HG03196 (cell line): ENCODE measurements around the gene STX10.

Experiments
- ATAC-seq: cut with Tn5 transposase; IDR thresholded peaks from one replicate; pipeline ENCODE4 v1.9.1; 2021; ENCODE audit not compliant: unreplicated experiment

The STX10 gene

DNA sequence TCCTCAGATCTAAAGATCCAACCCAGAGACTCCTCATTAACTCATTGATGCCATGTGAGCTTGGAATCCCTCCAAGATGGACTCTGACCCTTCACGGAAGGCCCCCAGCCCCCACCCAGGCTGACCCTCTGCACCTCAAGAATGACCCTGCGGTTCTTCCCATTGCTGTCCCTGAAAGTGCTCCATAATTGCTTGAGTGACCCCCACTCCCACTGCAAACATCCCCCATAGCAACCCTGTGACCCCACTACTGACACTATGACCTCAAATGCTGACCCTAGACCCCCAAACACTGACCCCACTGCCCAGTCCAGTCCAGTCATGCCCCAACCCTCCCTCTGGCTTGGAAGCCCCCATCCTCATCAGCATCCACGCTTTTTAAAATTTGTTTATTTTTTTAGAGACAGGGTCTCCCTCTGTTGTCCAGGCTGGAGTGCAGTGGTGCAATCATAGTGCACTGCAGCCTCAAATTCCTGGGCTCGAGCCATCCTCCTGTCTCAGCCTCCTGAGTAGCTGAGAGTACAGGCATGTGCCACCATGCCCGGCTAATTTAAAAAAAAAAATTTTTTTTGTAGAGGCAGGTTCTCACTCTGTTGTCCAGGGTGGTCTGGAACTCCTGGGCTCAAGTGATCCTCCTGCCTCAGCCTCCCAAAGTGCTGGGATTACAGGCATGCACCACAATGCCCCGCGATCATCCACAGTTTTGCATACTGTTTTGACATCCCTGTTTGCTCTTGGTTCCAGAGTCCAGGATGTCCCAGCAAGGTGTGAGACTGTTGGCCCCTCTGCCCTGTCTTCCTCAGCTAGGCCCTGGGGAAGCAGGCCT is 48.4 kb downstream of the STX10 start:
- ATAC-seq, result no peak

DNA sequence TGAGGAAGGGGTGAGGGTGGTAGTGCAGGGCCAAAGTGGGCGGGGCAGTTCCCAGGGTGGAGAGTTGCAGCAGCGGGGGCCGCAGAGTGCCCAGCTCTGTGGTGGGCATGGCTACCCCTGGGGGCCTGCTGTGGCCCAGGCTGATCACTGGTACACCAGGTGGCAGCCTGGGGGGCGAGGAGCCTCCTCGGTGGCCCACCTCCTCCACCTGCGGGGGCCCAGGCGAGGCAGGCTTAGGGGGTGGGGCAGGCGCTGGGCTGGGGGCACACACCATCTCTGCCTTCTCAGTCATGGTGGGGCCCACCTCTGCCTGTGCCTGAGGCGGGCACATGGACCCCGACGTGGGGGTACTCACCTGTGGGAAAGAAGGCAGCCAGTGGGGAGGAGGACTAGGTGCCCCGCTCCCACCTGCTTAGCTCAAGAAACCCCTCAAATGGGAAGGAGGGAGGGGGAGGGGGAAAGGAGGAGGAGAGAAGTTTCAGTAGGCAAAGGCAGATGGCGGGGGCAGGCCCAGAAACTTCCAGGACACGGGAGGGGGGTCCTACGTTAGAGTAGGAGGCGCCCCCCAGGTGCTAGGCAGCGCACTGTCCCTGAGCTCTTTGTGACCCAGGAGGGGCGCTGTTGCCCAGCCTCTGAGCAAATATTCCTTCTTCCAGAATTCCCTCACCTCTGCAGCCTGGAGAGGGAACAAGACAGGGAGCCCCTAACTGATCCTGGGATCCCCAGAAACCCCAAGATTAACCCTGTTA is 49.2 kb downstream of the STX10 start:
- ATAC-seq, result no peak

DNA sequence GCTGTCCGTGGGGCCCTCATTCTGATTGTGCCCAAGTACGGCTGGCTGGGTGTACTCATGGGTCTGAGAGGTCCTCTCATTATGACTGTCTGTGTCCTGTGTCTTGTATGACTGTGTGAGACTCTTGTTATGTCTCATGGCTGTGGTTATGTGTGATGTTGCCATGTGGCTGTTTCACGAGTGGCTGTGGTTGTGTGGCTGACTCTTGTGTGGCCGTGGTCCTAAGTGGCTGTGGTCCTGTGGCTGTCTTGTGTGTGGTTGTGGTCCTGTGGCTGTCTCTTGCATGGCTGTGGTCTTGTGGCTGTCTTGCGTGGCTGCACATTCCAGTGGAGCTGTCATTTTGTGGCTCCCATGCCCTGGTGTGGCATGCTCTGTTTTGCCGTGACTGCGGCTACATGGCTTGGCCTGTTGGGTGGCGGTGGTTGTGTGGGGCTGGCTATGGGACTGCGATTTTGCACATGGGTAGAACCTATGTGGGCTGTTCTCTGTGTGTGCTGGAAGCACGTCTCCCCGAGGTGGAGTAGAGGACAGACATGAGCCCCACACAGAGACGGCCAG is 50.1 kb downstream of the STX10 start:
- no peak for ATAC-seq

DNA sequence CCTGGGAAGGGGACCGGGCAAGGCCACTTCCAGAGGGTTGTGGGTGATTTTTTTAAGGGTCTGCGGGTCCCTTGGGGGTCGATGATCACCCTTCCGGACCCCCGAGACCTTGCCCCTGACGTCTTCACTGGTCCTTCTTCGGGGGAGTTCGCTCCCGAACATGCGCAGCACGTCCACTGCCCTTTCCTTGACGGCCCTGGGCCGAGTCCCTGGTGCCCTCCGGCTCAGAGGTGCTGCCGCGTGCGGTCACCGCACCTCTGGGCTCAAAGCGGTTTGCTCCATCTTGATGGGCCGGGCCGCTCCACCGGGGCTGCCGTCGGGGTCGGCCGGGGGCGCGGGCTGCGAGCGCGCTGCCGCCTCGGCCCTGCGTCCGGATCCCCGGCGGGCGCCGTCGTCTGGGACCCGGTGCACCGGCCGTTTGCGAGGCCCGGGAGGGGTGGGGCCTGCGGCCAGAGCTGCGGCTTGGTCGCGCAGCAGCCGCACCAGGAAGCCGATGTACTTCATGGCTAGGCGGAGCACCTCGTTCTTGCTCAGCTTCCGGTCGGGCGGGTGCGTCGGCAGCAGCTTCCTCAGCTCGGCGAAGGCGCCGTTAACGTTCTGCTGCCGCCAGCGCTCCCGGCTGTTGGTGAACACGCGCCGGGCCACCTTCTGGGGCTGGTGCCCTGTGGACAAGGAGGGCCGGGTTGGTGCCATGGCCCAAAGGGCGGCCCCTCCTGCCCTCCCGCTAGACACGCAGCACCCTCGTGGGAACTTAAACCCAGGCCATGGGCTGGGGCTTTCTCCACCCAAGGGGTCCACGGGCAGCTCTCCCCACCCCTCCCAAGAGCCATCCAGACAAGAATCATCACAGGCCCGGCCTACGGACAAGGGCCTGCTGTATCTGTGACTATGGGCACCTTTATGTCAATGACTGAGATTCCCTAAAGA is 50.8 kb downstream of the STX10 start:
- no peak for ATAC-seq

DNA sequence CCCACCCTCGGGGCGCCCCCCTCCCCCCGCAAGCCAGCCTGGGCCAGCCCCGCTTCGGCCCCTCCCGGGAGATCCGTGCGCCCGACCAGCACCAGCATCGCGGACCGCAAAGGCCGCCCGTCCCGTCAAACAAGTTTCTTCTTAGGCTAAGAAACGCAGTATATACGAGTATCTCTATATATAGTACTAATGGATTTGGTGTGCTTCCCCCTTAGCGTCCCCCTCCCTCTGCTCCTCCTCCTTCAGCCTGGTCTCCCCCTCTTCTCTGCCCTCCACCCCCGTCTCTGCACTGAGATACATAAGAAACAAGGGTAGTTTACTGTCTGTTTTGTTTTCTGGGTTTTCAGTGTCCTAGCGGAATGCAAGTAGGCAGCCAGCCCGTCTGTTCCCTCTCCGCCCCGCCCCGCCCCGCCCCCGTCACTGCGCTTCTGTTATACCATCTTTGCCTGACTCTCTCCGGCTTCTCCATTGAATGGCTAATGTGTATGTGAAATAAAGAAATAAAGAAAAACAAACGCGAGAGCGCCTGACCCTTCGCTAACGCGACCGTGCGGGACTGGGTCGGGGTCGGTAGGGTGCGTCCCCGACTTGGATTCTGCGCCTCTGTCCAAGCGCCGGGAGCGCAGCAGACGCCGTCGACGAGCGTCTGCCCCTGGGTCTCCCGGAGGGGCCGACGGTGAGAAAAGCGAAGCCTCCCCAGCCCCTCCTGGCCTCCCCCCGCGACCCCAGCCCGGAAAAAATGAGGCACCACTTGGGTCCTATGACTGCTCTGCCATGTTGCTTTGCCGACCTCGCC is 51.7 kb downstream of the STX10 start:
- no peak for ATAC-seq

DNA sequence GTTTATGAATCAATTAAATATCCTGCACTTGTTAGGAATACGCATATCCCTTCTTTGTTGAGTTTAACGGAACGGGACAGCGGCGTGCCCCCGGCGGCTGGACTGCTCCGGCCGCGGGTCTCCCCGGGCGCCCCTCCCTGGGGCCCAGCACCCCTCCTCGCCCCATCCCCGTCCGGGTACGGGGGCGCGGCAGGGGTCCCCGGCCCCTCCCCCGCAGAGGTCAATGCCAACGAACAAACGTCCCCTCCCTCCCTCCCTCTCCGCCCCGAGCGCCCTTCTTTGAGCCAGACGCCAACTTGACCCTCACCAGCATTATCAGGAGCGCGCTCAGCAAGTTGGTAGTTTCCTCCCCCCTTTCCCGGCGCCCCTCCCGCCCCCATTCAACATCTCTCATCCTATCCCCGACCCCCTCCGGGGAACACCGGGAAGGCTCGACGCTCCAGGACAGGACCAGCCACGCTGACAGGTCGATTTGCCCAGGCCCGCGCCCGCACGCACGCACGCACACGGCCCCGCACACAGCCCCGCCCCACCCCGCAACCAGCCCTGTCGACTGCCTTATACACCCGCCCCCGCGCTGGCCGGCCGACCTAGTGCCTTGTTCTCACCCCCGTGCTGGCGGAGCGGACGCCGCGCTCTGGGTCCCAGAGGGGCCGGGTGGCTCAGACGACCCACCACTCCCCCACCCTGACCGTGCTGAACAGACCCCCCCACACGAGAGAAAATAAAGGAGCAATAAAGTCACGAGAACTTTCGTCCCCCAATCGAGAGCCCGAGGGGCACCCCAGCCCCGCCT is 52.5 kb downstream of the STX10 start:
- ATAC-seq, result no peak

DNA sequence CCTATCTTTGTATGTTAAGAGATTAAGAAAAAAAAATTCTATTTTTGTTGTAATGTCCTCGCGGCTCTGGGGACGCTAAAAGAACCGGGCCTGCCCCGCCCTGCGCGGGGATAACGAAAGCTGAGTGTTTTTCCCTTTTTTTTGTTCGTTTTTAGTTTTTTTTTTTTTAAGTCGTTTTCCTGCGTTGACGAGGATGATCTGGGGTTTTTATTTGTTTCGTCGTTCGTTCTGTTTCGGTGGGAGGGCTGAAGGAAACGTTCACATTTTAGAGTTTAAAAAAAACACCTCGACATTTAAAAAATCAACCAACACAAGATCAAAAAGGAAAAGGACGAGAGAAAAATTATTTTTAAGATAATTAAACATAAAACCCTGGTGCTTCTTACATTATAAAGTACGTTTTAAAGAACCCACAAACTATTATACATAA is 53.1 kb downstream of the STX10 start:
- no peak for ATAC-seq

DNA sequence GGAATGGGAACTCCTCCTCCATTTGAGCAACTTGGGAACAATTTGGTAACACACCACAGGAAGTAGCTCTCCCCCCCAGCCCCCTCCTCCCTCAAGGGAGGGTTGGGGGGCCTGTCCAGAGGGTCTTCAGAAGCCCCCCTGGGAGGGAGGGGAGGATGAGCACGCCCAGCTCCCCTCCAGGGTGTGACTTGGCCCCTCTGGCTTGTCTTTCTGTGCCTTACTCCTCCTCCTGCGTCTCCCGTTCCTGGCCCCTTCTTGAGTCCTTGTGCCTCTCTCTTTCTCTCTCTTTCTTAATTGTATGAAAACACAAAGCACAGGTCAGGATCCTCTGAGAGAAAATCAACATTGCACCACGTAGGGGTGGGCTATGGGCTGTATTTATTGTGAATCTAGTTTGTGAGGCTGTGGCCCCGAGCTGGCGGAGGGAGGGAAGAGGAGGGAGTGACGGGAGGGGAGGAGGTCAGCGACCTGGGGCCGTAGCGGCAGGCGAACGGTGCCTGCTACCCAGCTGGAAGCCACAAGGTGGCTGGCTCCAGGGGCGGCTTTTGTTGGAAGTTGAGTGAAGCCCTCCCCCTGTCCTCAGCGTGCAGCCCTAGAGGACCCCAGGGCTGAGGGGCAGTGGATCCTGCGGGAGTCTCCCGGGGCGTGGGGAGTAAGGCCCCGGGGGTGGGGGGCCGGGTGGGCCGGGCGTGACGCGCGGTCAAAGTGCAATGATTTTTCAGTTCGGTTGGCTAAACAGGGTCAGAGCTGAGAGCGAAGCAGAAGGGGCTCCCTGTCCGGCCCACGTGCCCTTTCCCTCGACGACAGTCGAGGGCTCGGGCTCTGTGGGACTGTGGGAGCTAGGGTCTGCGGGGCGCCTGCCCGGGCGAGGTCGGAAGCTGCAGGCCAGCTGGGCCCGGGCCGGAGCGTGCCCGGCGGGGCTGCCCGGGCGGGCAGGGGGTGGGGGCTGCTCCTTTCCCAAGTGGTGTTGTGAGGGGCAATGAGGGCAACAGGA is 53.9 kb downstream of the STX10 start:
- ATAC-seq, result no peak

DNA sequence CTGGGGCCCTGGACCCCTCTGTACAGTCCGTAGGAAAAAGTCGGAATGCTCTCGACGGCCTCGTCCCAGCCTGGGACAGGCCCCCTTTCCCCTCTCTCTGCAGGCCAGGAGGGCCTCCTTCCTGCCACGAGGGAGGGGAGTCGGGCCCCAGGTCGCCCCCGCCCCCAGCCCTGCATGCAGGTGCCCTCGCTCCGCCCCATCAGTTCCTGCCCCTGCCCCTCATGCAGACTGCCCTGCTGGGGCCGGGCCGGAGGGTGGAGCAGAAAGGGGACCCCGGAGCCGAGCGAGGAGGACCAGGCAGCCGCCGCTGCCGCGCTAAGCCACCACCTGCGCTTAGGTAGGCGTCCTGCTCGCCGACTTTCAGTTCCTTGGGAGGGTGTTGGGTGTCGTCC is 54.8 kb downstream of the STX10 start:
- ATAC-seq, result no peak

DNA sequence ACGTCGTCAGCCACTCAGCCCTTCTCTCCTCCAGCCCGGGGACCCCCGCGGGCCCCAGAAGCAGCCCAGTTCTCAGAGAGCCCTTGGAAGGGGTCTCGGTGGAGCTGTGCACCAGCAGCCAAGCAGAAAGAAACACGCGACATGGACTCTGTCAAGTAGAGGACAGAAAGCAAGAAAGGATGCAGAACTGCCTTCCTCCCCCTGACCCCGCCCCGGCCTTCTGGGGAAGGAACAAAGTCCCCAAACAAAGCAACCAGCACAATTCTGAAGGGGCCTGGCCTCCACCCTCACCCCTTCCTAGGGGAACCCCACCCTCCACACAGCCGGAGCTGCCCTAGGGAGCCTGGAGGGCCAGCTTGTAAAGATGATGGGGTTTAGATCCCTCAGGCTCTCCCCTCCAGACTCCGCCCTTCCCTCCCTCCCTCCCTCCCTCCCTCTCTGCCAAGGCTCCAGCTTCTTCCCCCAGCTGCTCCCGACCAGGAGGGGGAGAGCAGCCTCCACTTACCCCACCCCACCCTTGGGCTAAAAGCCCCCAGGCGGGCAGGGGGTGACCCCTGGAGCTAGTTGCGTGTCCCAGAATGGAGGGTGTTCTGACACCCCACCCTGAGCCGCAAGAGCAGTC is 55.3 kb downstream of the STX10 start:
- ATAC-seq, result no peak

DNA sequence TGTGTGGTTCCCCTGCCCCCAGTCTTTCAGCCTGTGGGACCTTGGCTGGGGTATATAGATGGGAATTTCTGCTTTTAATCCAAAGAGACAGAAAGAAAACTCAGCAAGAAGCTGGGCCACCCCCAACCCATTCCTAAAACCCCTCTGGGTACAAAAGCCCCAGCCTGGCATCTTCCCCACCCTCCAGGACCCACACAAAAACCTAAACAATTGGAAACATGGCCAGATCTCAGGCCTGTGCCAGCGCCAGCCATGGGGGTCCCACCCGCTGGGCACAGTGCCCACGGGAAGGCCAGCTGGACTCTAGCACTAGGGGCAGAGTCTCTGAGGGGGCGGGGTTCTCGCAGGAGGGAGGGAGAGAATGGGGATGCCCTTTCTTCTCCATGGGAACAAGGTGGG is 56.1 kb downstream of the STX10 start:
- no peak for ATAC-seq
